Lung (tissue), 12 donors: ENCODE results near the gene ASB2. TPM values are rescaled to one million over a fixed set of nuclear protein-coding genes. Genes with fewer than 3 reads are reported as not detected.

Experiments
- ATAC-seq: fragments of 200-7000 bp; cut with Tn5 transposase; one replicate; pipeline ENCODE4 v1.9.1; 2020; ENCODE audit warnings: moderate number of reproducible peaks; ENCODE audit not compliant: insufficient read depth, low FRiP score
- DNase-seq, 3 donors: peaks; one replicate each; pipeline ENCODE4 v3.0.0-alpha.2; 2013 to 2017
- H3K27ac ChIP-seq, 2 donors: one replicate each; pipeline ENCODE4 v1.5.1; 2013; ENCODE audit warnings: mild to moderate bottlenecking in 2 of 2, moderate library complexity in 2 of 2, control low read depth in 1 of 2, inconsistent platforms in 1 of 2, low read depth in 1 of 2, low read length in 1 of 2
- H3K27me3 ChIP-seq, 3 donors: one replicate each; pipeline ENCODE4 v1.5.1; 2013; ENCODE audit warnings: low read length in 2 of 3; ENCODE audit not compliant: control insufficient read depth in 3 of 3, insufficient read depth in 3 of 3
- H3K36me3 ChIP-seq, 4 donors: one replicate each; pipeline ENCODE4 v1.5.1; 2013; ENCODE audit warnings: low read length in 4 of 4, mild to moderate bottlenecking in 1 of 4, moderate library complexity in 1 of 4; ENCODE audit not compliant: control insufficient read depth in 4 of 4, insufficient read depth in 4 of 4
- H3K4me1 ChIP-seq, 5 donors: one replicate each; pipeline ENCODE4 v1.5.1; 2013; ENCODE audit warnings: low read length in 5 of 5, mild to moderate bottlenecking in 2 of 5, moderate library complexity in 1 of 5; ENCODE audit not compliant: control insufficient read depth in 5 of 5, insufficient read depth in 5 of 5
- H3K4me3 ChIP-seq: one replicate; pipeline ENCODE4 v1.5.1; 2013; ENCODE audit warnings: mild to moderate bottlenecking, control low read depth, moderate library complexity
- H3K9ac ChIP-seq, 2 donors: one replicate each; pipeline ENCODE4 v1.5.1; 2013; ENCODE audit warnings: low read length in 2 of 2, control low read depth in 1 of 2; ENCODE audit not compliant: insufficient read depth in 1 of 2
- H3K9me3 ChIP-seq, 4 donors: one replicate each; pipeline ENCODE4 v1.5.1; 2013; ENCODE audit warnings: low read length in 3 of 4, mild to moderate bottlenecking in 1 of 4, moderate library complexity in 1 of 4; ENCODE audit not compliant: control insufficient read depth in 4 of 4, insufficient read depth in 3 of 4
- CTCF ChIP-seq: IDR thresholded peaks from 2 replicates; pipeline ENCODE4 v1.5.1; 2012; ENCODE audit warnings: mild to moderate bottlenecking; ENCODE audit errors: control extremely low read depth, extremely low read depth
- WGBS, 2 donors: extraction: QIAGEN DNeasy Blood & Tissue Kit; methylation state at CpG; one replicate each; pipeline ENCODE4 v1.1.7; 2013; 5-methylcytosine and 5-hydroxymethylcytosine counted together
- polyA plus RNA-seq, 2 donors: library from polyadenylated mRNA; stranded (reverse); fragments of 200-250 nt; gene quantifications; one replicate each; pipeline ENCODE4 v1.2.1, GENCODE V29; 2013
- total RNA-seq, 2 donors: library from RNA; depleted of rRNA in 1 of 2; stranded (reverse); fragments of >200 nt in 1 of 2; gene quantifications; one replicate each; pipeline ENCODE4 v1.2.1, GENCODE V29; 2014 to 2021
- donor health status: control.
- donor health status: control.
- donor health status: Bipolar disorder and iron deficiency.
- donor health status: healthy.
- donor health status: DM: yes; HTN: yes; CAD: no.

ASB2 gene
- total and polyA plus RNA-seq, 4 donors, result 1.8 to 3.7 (median 2.6) TPM

- WGBS, 2 donors, result 71 to 84% methylated on average over 8 of the region's 8 CpGs
- H3K9ac ChIP-seq, result no peak overlapping the region
- H3K36me3 ChIP-seq, result no peaks in the 10 kb centered on the region
Measured at GRCh38 chr14:93935213-93935612, 41.2 kb downstream of the ASB2 start.

GRCh38 chr14:93932642-93933041, 43.7 kb downstream of the ASB2 start:
- ATAC-seq (no peak), DNase-seq (no peak)
- no peak for TF ChIP-seq CTCF
- WGBS, 2 donors, result 84 to 89% methylated on average over 4 of the region's 4 CpGs
- Histone ChIP-seq H3K4me1 (no peaks in the 10 kb centered on the region), H3K9me3 (peaks cover 0 to under 1% (median 0%) of the 10 kb centered on the region in 4 donors), H3K36me3 (no peaks in the 10 kb centered on the region), H3K4me3 (no peak overlapping the region), H3K9ac (no peak overlapping the region), H3K27me3 (peaks cover 0 to 16% (median 13%) of the 10 kb centered on the region in 3 donors), H3K27ac (no peak overlapping the region)

More at GRCh38 chr14:93935213-93935612, 41.2 kb downstream of the ASB2 start:
- Histone ChIP-seq H3K9me3 (peaks cover 0 to 9% (median 0%) of the 10 kb centered on the region in 4 donors), H3K27ac (no peak overlapping the region), H3K4me1 (peaks cover 0 to 5% (median 0%) of the 10 kb centered on the region in 5 donors), H3K4me3 (no peak overlapping the region), H3K27me3 (peaks cover 0 to 33% (median 31%) of the 10 kb centered on the region in 3 donors)
- DNase-seq, result no peak
- no peak for ATAC-seq
- no peak for TF ChIP-seq CTCF

GRCh38 chr14:93930989-93931307, 45.4 kb downstream of the ASB2 start:
- H3K4me3 ChIP-seq, result no peak overlapping the region
- ATAC-seq, result no peak
- TF ChIP-seq CTCF, result no peak
- DNase-seq, result no peak
- no peak overlapping the region for H3K9ac ChIP-seq
- H3K9me3 ChIP-seq, result no peaks in the 10 kb centered on the region
- 89 to 90% methylated on average over 4 of the region's 4 CpGs for WGBS, 2 donors
- H3K36me3 ChIP-seq, result no peaks in the 10 kb centered on the region
- H3K4me1 ChIP-seq, result peaks cover 0 to 4% (median 0%) of the 10 kb centered on the region in 5 donors
- no peak overlapping the region for H3K27ac ChIP-seq
- H3K27me3 ChIP-seq, result peaks cover 0 to 5% (median 5%) of the 10 kb centered on the region in 3 donors

- H3K9ac ChIP-seq, result no peak overlapping the region
- 83 to 89% methylated on average over 8 of the region's 8 CpGs for WGBS, 2 donors
- H3K27ac ChIP-seq, result no peak overlapping the region
- H3K9me3 ChIP-seq, result no peaks in the 10 kb centered on the region
- peaks cover 0 to 7% (median 0%) of the 10 kb centered on the region in 5 donors for H3K4me1 ChIP-seq
- TF ChIP-seq CTCF, result no peak
- ATAC-seq, result no peak
- DNase-seq, result no peak
- no peaks in the 10 kb centered on the region for H3K36me3 ChIP-seq
- no peak overlapping the region for H3K4me3 ChIP-seq
- peaks cover 0 to 5% (median 3%) of the 10 kb centered on the region in 3 donors for H3K27me3 ChIP-seq
Measured at GRCh38 chr14:93930296-93930988, 45.9 kb downstream of the ASB2 start.
